Effector CD8-positive, alpha-beta T cell (primary cell): ENCODE results near the gene DPEP3.
"Not testable (repeated sequence)": the region's sequence is repeated elsewhere in the genome, so short reads cannot be mapped to it uniquely, and the experiment has no call there.

Source experiments
- DNase-seq: peaks from one replicate; lab custom pipeline; 2025; lab: John Stamatoyannopoulos, UW

DPEP3 gene

GRCh38 chr16:67994040-67994408 lies 13.7 kb upstream of the DPEP3 start:
- DNase-seq = not testable (repeated sequence)

GRCh38 chr16:67993207-67994039 lies 13.1 kb upstream of the DPEP3 start:
- peak; percentile 74 for DNase-seq

GRCh38 chr16:67992661-67993206 lies 12.4 kb upstream of the DPEP3 start:
- DNase-seq = no peak

GRCh38 chr16:67990018-67990386 lies 9.7 kb upstream of the DPEP3 start:
- DNase-seq = no peak

GRCh38 chr16:67989322-67990017 lies 9.2 kb upstream of the DPEP3 start:
- no peak for DNase-seq

GRCh38 chr16:67988675-67989074 lies 8.4 kb upstream of the DPEP3 start:
- no peak for DNase-seq

GRCh38 chr16:67987460-67988160 lies 7.3 kb upstream of the DPEP3 start:
- no peak for DNase-seq

GRCh38 chr16:67986949-67987348 lies 6.7 kb upstream of the DPEP3 start:
- DNase-seq = no peak

- no peak for DNase-seq
Measured at GRCh38 chr16:67982011-67982696, 1.9 kb upstream of the DPEP3 start.

- no peak for DNase-seq
Measured at GRCh38 chr16:67977469-67978227, 2.7 kb downstream of the DPEP3 start.

GRCh38 chr16:67977005-67977404 lies 3.3 kb downstream of the DPEP3 start:
- DNase-seq = no peak

GRCh38 chr16:67976205-67976604 lies 4.1 kb downstream of the DPEP3 start:
- no peak for DNase-seq

- no peak for DNase-seq
Measured at GRCh38 chr16:67975321-67976105, 4.8 kb downstream of the DPEP3 start.

- DNase-seq = not testable (repeated sequence)
Measured at GRCh38 chr16:67972285-67972684, 8.0 kb downstream of the DPEP3 start.

GRCh38 chr16:67971111-67971510 lies 9.2 kb downstream of the DPEP3 start:
- no peak for DNase-seq

- DNase-seq = no peak
Measured at GRCh38 chr16:67969254-67970039, 10.9 kb downstream of the DPEP3 start.

- DNase-seq = peak; percentile 87
Measured at GRCh38 chr16:67968400-67969253, 11.7 kb downstream of the DPEP3 start, which contains the start of gene SLC12A4. TSS of gene SLC12A4 (minus strand) at chr16:67968637. CDS start at chr16:67968553, 84 bp downstream.

GRCh38 chr16:67967958-67968399 lies 12.3 kb downstream of the DPEP3 start:
- no peak for DNase-seq
